SKM-1 treated with dmso at 0.1 percent for 144 hours (cell line): Measurements from ENCODE around the gene CEACAM1.
"Not testable (repeated sequence)": the region's sequence is repeated elsewhere in the genome, so short reads cannot be mapped to it uniquely, and the experiment has no call there.

ENCODE experiments used
- DNase-seq: peaks from one replicate; lab custom pipeline; 2025; ENCODE audit not compliant: unreplicated experiment; lab: John Stamatoyannopoulos, UW

The CEACAM1 gene

DNA sequence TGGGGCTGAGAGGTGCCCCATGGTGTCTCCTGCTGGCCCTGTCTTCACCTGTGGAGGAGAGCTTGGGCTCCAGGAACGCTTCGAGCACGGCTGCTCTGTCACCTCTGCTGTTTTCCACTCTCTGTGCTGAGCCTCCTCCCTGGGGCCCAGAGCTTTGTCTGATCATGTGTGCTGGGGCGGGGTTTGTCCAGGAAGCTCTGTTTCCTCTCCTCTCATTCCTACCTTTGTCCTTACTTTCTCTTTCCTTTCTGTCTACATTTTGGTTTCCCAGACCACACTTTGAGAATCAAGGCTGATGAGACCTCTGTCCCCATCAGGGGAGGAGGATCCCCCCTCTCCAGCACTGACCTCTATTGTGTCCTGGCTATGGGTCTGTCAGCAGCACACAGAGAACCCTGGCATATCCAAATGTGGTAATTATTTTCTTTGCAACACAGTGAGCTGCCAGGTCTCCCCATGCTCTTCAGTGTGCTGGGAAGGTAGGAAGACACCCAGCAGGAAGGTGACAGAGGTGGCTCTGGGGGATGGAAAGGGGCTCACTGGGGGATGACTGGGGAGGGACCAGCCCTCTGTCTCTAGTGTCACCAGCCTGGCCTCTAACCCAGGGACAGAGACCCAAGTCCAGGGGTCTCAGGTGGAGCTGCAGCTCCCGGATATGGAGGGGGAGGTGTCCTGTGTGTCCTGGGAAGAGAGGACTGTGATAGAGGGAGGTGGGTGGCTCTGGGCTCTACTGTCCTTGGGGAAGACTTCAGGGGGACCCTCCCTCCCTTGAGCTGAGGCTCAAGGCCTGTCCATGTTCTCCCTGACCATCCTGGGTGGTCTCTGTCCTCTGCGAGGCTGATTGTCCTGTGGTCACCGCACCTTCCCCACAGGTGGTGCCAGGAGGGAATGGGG, at the start of gene CEACAM1:
Gene CEACAM1, minus strand, starts transcription at position 128 of the 894 bp plus-strand sequence. Its CDS starts 107 bp downstream, at position 21.
- no peak for DNase-seq

DNA sequence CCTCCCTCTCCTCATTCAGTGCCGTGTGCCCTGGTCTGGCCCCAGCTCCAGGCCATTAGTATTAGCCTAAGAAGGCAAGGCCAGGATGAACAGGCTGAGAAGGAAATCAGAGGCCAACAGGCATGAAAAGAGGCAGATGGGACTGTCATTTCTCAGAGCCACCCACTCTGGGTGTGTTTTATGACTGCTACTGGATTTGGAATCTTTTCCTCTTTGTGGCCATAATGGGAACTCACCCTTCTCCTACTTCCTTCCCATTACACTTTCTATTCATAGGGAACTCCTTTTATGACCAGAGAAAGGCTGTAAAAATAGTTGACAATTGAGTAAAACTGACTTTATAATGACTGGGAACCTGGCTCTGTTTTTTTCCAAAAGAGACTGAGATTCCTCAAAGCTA, 48.7 kb upstream of the CEACAM1 start:
- DNase-seq: no peak

DNA sequence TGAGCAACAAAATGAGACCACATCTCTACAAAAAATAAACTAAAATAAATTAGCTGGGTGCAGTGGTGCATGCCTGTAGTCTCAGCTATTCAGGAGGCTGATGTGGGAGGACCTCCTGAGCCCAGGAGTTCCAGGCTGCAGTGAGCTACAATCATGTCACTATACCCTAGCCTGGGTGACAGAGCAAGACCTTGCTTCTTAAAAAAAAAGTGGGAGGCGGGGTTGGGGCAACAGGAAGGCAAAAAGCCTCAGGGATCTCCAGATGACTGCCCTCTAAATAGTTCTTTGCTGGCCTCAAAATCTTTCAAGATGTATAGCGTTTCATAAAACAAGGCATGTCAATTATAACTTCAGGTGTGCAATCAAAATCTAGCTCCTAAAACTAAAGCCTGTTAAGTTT, 48.0 kb upstream of the CEACAM1 start:
- no peak for DNase-seq

DNA sequence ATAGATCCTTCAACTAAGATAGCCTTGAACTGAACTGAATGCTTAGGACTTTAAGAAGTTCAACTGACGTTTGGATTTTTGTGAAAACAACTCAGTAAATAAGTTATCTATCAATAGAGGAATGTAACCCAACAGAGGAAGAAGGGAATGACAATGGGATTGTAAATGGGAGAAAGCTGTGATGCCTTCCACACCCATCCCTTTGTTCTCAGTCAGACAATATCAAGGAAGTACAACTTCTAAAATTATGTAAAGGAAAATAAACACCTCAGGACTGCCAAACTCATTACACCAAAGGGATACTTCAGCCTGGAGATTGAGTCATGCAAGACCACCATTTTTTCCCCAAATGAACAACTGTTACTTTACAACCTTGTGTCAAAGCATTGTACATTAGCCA, 45.4 kb upstream of the CEACAM1 start:
- no peak for DNase-seq

DNA sequence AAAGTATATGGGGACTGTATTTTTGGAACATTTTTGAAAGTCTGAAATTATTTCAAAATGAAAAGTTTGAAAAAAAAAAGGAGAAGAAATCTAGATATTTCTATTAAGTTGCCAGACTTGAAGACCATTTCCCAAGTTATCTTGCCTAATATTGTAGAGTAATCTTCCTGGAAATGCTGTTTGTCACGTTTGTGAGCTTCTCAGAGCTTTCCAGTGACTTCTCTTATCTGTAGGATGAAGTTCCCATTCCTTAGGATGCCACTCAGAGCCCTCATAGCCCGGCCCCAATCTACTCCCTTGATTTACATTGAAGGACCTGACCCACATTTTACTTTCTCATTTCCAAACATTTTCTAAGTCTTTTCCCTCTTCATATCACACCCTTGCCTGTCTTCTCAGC, 42.8 kb upstream of the CEACAM1 start:
- no peak for DNase-seq

DNA sequence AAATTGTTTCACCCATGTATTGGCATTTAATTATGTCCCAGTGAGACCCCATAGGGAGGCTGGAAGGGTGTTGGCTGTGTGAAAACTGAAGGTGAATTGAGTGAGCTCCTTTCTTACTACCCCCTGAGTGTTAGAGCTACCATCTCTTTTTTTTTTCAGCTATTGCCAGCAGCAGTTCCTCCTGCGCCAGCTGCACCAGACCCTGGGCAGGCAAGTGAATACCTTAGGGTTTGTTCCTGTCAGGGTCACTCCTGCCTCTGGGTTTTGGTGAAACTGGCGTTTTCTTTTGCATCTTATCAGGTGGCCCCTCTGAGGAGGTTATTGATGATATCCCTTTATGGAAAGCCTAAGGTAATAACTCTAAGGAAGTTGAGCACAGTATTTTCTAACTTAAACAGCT, 40.9 kb upstream of the CEACAM1 start:
- DNase-seq: no peak

DNA sequence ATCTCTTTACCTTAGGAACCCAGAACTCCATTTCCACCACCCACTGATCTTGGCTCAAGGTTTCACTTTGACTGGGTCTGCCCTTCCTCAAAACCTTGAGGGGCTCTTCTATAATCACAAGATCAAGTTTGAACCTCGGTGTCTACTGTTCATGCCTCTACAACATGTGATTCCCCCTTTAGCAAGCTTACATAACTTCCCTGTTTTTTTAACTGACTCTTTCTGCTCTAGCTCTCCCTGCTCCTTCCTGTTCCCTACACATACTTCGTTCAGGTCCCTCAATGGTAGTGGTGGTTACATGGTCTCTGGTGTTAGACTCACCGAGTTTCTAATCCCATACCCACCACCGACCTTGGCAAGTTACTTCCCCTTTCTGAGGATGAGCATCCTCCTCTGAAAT, 39.7 kb upstream of the CEACAM1 start:
- peak; percentile 0 for DNase-seq

DNA sequence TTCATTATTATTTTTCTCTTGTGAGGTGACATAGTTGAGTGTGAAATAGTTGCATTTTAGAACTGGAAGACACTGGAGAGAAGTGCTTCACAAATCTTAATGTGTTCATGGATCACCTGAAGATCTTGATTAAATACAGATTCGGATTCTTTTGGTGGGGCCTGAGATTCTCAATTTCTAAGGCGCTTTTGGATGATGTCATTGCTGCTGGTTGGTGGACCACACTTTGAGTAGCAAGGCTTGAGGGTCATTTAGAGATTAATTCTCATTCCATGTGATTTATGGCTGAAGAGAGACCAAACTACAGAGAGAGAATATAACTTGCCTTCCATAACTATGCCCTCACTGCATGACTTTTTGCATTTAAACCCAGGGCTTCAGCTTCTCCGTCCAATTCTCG, 39.3 kb upstream of the CEACAM1 start:
- DNase-seq: no peak

DNA sequence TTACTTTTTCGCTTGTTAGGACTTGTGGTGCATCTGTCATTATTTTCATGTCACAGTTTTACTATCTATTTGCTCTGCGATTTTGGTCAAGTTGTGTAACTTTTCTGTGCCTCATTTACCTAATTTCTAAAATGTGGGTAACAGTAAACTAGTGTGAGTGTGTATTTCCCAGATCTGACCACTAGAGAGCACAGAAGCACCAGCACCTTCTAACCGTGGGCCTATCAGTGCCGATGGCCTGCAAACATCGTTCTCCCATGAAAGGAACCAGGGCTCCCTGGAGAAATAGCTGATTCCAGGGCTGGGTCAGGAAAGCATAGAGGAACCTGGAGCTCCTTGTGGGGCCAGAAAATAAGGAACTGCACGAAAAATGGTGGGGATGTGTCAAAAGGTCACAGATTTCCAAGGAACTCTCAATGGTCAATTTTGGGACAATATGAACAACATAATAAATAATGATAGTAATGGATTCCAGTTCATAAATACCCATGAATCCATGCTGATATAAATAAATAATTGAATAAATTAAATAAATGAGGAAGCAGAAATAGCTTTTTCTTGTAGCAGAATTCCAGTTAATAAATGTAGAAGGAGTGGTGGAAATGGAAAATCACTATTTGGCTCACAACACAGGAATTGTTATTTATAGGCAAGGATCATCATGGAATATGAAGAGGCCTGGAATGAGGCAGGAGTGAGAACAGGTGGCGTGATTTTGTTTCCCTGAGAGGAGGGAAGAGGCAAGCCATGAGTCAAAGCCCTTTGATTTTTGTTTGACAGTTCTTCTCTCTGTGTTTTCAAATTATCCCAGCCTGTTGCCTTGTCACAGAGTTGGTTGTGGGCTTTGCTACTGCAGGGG, 35.3 kb upstream of the CEACAM1 start:
- peak; percentile 0 for DNase-seq

DNA sequence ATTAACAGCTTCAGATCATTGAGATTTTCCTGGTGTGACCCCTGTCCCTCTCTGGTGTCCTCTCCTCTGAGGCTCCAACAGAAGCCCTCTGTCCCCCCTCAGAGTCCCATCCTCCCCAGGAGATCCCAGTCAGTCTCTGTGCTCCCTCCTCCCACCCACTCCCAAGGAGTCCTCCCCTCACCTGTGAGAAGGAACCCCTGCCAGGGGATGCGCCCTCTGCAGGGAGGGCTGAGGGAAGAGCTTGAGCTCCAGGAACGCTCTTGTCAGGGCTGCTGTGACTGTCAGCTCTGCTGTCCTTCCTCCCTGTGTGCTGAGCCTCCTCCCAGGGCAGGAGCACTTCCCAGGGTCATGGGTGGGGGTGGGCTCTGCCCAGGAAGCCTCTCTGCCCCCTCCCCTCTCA, 33.2 kb upstream of the CEACAM1 start:
- DNase-seq: no peak

DNA sequence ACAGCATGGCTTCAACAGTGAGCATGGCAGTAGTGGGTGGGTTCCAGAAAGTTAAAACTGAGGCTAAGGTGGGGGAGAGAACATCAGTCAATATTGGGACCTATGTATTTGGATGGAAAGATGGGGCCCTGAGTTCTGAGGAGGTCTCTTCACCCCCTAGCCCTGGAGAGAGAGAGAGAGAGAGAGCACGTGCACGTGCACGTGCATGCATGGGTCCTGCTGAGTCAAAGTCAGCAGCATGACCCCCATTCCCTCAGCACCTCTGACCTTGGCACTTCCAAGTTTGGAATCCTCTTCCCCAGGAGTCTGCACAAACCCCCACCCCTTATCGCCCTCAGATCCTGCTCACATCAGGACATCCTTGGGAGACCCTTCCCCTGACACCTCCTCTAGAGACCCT, 32.5 kb upstream of the CEACAM1 start:
- DNase-seq: no peak

DNA sequence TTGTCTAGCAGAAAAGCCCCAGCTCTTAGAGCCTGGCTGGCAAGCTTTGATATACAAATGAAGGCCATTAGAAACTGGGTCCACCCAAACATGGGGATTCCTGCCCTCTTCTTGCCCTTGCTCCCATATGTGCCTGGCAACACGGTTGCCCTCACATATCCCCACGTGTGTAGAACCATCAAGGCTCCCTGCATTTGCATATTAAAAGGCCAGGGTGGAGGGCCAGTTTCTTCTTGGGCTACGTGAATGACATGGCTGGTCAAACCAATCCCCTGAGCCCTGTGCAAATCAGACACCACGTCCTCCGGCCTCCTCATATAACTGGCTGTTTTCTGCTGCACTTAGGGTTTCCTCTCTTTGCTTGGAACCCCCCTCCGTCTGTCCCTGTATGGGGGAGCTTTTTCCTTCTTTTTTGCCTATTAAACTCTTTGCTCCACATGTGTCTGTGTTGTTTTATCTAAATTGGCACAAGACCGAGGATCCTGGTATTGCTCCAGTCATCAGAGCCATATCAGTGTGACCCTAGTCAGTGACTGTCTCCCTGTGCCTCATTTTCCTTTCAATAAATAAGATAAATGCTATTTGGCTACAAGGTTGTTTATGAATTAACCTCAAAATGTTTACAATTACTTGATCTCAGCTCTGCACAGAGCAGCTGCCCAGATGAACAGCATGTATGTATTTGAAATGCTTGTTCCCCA, 30.3 kb upstream of the CEACAM1 start:
- DNase-seq: no peak

DNA sequence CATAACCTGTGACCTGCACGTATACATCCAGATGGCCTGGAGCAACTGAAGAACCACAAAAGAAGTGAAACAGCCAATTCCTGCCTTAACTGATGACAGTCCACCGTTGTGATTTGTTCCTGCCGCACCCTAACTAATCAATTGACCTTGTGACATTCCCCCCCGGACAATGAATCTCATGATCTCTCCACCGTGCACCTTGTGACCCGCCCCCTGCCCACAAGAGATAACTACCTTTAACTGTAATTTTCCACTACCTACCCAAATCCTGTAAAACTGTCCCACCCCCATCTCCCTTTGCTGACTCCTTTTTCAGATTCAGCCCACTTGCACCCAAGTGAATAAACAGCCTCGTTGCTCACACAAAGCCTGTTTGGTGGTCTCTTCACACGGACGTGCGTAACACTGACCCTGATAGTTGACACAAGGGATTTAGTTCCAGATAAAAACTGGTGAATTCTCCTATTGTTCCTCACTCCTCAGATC, 29.1 kb upstream of the CEACAM1 start:
- not testable (repeated sequence) for DNase-seq

DNA sequence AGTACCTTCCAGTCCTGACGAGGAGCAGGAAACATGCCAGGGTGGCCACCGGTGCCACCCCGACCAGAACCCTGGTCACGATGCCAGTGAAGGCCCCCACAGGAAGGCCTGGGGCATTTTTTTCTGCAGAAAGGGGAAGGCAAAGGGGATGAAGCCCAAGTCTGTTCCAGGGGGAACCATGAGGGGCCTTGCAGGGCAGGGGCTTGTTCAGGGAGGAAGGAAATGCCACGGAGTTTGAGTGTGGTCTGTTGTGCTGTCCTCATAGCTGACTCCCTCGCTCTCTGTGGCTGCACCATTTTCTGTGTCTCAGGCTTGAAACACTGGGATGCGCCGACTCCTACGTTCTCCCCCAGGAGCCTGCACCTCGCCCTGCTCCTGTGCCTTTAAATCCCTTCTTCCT, 27.5 kb upstream of the CEACAM1 start:
- DNase-seq: no peak

DNA sequence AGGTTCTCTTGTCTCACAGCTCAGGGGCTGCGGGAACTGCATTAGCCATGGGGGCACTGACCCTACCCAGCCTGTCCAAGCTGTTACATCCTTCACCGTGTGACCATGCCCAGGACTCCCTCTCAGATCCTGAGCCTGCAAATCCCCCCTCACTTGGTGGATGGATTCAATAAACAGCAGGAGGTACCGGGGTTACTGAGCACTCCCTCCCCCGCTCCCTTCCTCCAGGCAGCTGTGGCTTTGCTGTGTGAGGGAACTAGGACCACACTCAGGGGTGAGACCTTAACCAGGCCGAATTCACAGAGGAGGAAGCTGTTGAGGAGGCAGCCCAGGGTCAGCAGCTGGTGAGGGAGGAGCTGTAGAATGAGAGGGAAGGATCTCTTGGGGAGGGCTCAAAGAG, 27.0 kb upstream of the CEACAM1 start:
- DNase-seq: no peak

DNA sequence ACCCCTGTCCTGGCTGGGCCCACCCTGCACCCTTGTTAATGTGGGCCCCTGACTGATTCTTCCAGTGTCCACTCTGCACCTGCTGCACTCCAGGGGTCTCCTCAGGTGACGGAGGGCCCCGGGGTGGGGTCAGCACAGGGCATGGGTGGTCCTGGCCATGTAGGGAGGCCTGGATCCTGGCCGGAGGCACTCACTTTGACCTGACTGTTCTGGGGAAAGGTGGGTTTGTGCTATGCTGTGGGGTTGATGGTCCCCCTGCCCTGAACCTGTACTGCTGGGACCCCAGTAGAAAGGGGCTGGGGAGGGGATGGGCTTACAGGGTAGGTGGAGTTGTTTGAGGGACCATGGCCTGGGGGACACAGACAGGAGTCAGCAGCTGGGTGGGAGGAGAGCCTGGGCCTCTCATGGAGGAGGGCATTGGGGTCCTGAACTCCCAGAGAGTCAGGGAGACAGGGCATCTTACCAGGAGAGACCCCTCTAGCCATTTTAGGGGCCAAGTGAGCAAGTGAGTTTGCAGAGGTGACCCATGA, 25.8 kb upstream of the CEACAM1 start:
- DNase-seq: no peak

DNA sequence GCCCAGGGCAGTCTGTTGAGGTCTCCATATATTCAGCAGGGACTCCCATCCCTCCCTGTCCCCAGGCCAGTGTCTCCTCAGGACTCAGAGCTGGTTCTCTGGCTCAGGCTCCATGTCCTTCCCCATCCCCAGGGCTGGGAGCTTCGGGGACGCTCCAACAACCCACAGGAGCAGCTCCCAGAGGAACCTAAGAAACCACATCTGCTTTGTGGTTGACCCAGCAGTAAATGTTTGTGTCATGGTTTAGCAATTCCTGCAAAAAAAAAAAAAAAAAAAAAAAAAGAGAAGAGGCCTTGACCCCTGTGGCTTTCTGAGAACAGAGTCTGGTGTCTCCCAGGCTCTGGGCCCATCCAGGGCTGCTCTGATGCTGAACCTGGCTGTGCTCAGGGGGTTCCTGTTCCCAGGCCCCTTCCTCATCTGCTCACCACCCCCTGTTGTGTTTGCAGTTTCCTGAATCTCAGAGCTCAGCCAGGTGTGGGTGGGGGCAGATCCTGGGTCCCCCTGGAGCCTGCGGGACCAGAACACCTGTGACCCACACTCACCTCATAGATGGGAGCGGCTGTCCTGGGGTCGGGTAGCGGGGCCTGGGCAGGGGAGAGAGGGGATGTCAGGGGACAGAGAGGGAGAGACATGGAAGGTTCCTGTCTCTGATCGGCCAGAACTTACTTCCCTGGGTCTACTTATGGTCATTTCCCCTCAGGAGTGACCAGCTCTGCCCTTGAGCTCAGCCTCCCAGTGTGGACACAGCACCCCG, 25.2 kb upstream of the CEACAM1 start:
- DNase-seq: no peak

DNA sequence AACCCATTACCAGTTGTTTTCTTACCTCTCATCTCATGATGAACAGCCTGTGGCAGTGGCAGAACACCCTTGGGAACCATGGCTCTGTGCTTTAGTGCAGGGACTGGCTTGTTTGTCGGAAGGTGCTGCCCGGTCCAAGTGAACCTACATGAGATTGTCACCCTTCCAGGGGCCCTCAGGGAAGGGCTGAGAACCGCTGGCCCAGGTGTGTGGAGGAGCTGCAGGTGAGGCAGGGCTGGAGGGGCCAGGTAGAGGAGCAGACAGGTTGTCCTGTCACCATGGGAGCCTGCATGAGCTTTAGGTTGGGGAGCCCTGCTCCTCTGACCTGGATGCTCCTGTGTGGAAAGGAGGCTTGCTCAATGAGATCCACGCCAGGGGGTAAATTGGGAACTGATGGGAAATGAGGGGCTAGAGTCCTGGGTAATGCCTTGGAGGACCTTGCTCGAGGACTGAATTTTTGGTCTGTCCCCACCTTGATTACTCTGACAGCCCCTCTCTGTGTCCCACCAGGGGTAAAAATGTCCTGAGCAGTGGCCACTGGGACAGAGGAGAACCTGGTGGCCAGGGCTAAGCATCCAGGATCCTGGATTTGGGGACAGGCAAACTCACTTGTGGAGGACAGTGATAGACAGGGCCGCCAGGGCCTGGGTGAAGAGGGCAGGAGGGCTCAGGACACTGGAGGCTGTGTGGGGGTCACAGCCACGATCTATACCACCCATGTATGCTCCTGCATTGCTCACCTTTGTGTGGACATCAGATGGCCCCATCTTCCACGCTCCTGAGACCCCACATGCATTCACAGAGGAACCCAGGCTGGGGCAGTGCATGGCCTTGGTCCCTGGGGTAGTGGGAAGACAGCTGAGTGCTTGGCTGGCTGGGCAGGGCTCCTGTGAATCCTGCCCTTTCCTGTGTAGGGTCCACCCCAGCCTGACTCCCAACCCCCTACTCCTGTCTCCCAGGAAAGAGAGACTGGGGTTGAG, 24.1 kb upstream of the CEACAM1 start:
- no peak for DNase-seq

DNA sequence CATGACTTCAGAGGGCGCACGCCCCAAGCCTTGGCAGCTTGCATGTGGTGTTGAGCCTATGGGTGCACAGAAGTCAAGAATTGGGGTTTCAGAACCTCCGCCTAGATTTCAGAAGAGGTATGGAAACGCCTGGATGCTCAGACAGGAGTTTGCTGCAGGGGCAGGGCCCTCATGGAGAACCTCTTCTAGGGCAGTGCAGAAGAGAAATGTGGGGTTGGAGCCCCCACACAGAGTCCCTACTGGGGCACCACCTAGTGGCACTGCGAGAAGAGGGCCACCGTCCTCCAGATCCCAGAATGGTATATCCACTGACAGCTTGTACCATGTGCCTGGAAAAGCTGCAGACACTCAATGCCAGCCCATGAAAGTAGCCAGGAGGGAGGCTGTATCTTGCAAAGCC, 22.2 kb upstream of the CEACAM1 start:
- not testable (repeated sequence) for DNase-seq
